Activated naive CD8-positive, alpha-beta T cell (primary cell): ENCODE measurements around the gene HIVEP1.
A peak's percentile ranks its signal among the peaks of the same experiment; 100 is the strongest.

Source experiments
- H3K27ac Mint-ChIP-seq: one replicate; pipeline ENCODE4 v1.8.0; 2021; ENCODE audit warnings: mixed read lengths
- H3K27me3 Mint-ChIP-seq: one replicate; pipeline ENCODE4 v1.8.0; 2021; ENCODE audit warnings: mixed read lengths
- H3K36me3 Mint-ChIP-seq: one replicate; pipeline ENCODE4 v1.8.0; 2021; ENCODE audit warnings: mixed read lengths
- H3K4me1 Mint-ChIP-seq: one replicate; pipeline ENCODE4 v1.8.0; 2021; ENCODE audit warnings: low read depth, mixed read lengths
- H3K4me3 Mint-ChIP-seq: one replicate; pipeline ENCODE4 v1.8.0; 2021; ENCODE audit warnings: mild to moderate bottlenecking, mixed read lengths
- H3K9me3 Mint-ChIP-seq: one replicate; pipeline ENCODE4 v1.8.0; 2021; ENCODE audit warnings: low read depth, mixed read lengths

The HIVEP1 gene

GRCh38 chr6:12022953-12023388 lies 10.9 kb downstream of the HIVEP1 start:
- peaks cover 45% of the 10 kb centered on the region for H3K36me3 Mint-ChIP-seq

GRCh38 chr6:12024216-12024615 lies 12.1 kb downstream of the HIVEP1 start:
- H3K27ac Mint-ChIP-seq, result peak overlapping the region; percentile 22
- H3K4me3 Mint-ChIP-seq, result peak overlapping the region; percentile 0
- H3K9me3 Mint-ChIP-seq, result no peaks in the 10 kb centered on the region
- H3K4me1 Mint-ChIP-seq, result peaks cover 83% of the 10 kb centered on the region
- no peaks in the 10 kb centered on the region for H3K27me3 Mint-ChIP-seq
- H3K36me3 Mint-ChIP-seq, result peaks cover 46% of the 10 kb centered on the region

More at GRCh38 chr6:12022953-12023388, 10.9 kb downstream of the HIVEP1 start:
- Mint-ChIP-seq H3K4me3 (no peak overlapping the region), H3K27me3 (no peaks in the 10 kb centered on the region), H3K4me1 (peaks cover 83% of the 10 kb centered on the region), H3K9me3 (no peaks in the 10 kb centered on the region), H3K27ac (no peak overlapping the region)

GRCh38 chr6:12024699-12025434 lies 12.8 kb downstream of the HIVEP1 start:
- no peaks in the 10 kb centered on the region for H3K9me3 Mint-ChIP-seq
- peak overlapping the region; percentile 7 for H3K4me3 Mint-ChIP-seq
- peaks cover 77% of the 10 kb centered on the region for H3K4me1 Mint-ChIP-seq
- peaks cover 46% of the 10 kb centered on the region for H3K36me3 Mint-ChIP-seq
- no peaks in the 10 kb centered on the region for H3K27me3 Mint-ChIP-seq
- H3K27ac Mint-ChIP-seq, result no peak overlapping the region

- Mint-ChIP-seq H3K9me3 (no peaks in the 10 kb centered on the region), H3K27ac (peak overlapping the region; percentile 41), H3K27me3 (no peaks in the 10 kb centered on the region), H3K4me3 (peak overlapping the region; percentile 76), H3K4me1 (peaks cover 75% of the 10 kb centered on the region), H3K36me3 (peaks cover 44% of the 10 kb centered on the region)
These were observed 14.0 kb downstream of the HIVEP1 start for GRCh38 chr6:12026120-12026519.

DNA sequence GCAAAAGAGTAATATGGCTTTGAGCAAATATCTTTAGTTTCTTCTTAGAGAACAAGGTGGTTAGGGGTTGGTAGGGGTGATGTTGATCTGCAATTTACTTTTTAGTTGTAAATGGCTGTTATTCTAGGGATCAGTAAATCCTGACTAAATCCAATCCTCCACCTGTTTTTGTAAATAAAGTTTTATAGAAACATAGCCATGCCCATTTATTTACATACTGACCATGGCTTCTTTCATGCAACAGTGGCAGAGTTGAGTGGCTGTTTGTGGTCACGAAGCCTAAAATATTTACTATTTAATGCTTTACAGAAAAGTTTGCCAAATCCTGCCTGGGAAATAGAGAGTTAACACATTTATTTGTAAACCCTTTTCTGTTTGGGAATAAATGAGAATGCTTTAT lies 14.7 kb downstream of the HIVEP1 start:
- Mint-ChIP-seq H3K27me3 (no peaks in the 10 kb centered on the region), H3K36me3 (peaks cover 44% of the 10 kb centered on the region), H3K4me1 (peaks cover 78% of the 10 kb centered on the region), H3K4me3 (no peak overlapping the region), H3K9me3 (no peaks in the 10 kb centered on the region), H3K27ac (no peak overlapping the region)

DNA sequence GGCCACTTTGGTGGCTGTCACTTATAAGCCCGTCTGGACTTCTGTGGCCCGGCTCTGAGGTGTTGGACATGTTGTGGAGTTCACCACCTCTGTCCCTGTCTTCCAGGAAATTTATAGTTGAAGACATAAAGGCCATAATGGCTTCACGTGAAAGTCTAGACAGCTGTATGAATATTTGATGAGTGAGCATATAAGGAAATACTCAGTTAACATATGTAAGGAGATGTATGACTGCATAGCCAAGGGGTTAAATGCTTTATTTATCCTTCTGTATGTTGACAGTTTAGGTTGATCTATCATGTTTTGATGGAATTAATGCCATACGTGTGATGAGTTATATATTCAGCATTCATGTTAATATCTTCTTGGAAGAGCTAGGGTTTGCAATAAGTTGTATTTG lies 16.1 kb downstream of the HIVEP1 start:
- Mint-ChIP-seq H3K4me1 (peaks cover 75% of the 10 kb centered on the region), H3K4me3 (no peak overlapping the region), H3K9me3 (no peaks in the 10 kb centered on the region), H3K36me3 (peaks cover 47% of the 10 kb centered on the region), H3K27ac (no peak overlapping the region), H3K27me3 (no peaks in the 10 kb centered on the region)

DNA sequence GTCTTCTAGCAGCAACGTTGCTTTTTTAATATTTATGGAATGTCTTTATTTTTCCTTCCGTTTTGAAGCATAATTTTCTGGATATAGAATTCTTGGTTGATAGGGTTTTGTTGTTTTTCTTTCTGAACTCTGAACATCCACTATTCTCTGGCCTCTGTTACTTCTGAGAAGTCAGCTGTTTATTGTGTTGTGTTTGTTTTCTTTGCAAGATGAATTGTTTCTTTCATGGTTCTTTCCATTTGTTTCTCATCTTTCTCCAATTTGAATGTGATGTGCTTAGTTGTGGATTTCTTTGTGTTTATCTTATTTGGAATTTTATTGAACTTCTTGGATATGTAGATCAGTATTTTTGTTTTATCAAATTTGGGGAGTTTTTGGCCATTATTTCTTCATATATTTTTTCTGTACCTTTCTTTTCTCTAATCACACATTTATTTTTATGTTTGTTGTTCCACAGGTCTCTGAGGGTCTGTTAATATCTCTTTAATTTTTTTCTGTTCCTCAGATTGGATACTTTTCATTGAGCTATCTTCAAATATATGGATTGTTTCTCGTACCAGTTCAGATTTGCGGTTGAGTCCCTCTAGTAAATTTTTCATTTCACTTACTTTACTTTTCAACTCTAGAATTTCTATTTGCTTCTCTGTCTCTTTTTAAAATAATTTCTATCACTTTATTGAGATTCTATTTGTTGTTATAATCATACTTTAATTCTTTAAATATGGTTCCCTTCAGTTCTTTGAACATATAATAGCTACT lies 18.0 kb downstream of the HIVEP1 start:
- Mint-ChIP-seq H3K36me3 (peaks cover 41% of the 10 kb centered on the region), H3K4me3 (no peak overlapping the region)

GRCh38 chr6:12030993-12031550 lies 19.0 kb downstream of the HIVEP1 start:
- H3K4me3 Mint-ChIP-seq, result no peak overlapping the region
- no peaks in the 10 kb centered on the region for H3K27me3 Mint-ChIP-seq
- H3K36me3 Mint-ChIP-seq, result peaks cover 39% of the 10 kb centered on the region
- no peaks in the 10 kb centered on the region for H3K9me3 Mint-ChIP-seq
- peak overlapping the region; percentile 54 for H3K27ac Mint-ChIP-seq
- H3K4me1 Mint-ChIP-seq, result peaks cover 76% of the 10 kb centered on the region

More for the DNA sequence above, 18.0 kb downstream of the HIVEP1 start:
- H3K27ac Mint-ChIP-seq, result no peak overlapping the region
- H3K4me1 Mint-ChIP-seq, result peaks cover 78% of the 10 kb centered on the region
- no peaks in the 10 kb centered on the region for H3K27me3 Mint-ChIP-seq
- no peaks in the 10 kb centered on the region for H3K9me3 Mint-ChIP-seq

DNA sequence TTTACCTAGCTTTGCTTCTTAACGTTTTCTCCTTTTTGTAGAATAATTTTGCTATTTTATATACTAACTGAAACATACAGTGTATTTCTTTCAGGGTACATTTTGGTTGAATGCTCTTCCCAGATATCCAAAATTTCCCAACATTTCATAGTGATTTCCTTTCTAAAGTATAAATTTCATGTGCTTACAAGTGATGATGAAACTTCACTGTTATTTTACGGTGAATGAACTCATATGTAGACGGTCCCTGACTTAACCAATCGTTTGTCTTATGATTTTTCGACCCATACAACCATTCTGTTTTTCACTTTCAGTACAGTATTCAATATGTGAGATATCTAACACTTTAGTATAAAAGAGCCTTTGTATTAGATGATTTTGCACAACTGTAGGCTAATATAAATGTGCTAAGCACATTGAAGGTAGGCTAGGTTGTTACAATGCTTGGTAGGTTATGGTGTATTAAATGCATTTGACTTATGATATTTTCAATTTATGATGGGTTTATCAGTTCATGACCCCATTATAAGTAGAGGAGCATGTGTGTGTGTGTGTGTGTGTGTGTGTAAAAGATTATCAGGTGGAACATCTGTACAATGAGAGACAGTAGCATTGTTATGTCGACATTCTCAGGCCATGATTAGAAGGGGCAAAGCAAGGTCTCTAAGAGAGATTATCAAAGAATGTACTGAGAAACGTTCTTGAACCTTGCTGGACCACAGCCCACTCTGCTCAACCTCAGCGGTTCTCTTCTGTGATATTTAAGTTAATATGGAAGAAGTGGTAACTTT lies 20.9 kb downstream of the HIVEP1 start:
- Mint-ChIP-seq H3K9me3 (no peaks in the 10 kb centered on the region), H3K27ac (peak overlapping the region; percentile 5), H3K4me1 (peaks cover 76% of the 10 kb centered on the region), H3K27me3 (no peaks in the 10 kb centered on the region), H3K4me3 (no peak overlapping the region), H3K36me3 (peaks cover 27% of the 10 kb centered on the region)

DNA sequence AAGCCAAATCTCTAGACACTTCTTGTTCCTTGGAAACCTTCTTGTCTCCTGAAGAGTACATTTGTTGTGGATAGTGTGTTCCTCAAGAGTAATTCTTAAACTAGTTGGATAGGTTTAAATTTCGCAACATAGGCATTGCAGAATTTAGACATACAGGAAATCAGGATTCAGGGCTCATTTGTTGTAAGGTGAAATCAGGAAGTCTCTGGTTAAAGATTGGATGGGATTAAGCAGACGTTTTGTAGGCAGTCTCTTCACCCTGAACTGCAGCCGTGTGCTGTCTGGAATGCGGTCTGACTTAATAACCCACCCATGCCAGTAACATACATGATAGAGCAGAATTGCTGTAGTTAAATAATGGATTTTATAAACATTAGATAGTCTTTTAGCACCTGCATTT lies 21.7 kb downstream of the HIVEP1 start:
- H3K27me3 Mint-ChIP-seq, result no peaks in the 10 kb centered on the region
- peaks cover 79% of the 10 kb centered on the region for H3K4me1 Mint-ChIP-seq
- H3K4me3 Mint-ChIP-seq, result no peak overlapping the region
- no peaks in the 10 kb centered on the region for H3K9me3 Mint-ChIP-seq
- H3K27ac Mint-ChIP-seq, result peak overlapping the region; percentile 23
- H3K36me3 Mint-ChIP-seq, result peaks cover 22% of the 10 kb centered on the region

- Mint-ChIP-seq H3K27me3 (no peaks in the 10 kb centered on the region), H3K36me3 (peaks cover 19% of the 10 kb centered on the region), H3K4me3 (no peak overlapping the region), H3K27ac (peak overlapping the region; percentile 23), H3K4me1 (peaks cover 81% of the 10 kb centered on the region), H3K9me3 (no peaks in the 10 kb centered on the region)
These were observed 22.2 kb downstream of the HIVEP1 start for GRCh38 chr6:12034349-12034748.

- Mint-ChIP-seq H3K36me3 (peaks cover 17% of the 10 kb centered on the region), H3K4me1 (peaks cover 84% of the 10 kb centered on the region), H3K27me3 (no peaks in the 10 kb centered on the region), H3K9me3 (no peaks in the 10 kb centered on the region), H3K27ac (no peak overlapping the region), H3K4me3 (no peak overlapping the region)
These were observed 22.7 kb downstream of the HIVEP1 start for GRCh38 chr6:12034837-12035236.

DNA sequence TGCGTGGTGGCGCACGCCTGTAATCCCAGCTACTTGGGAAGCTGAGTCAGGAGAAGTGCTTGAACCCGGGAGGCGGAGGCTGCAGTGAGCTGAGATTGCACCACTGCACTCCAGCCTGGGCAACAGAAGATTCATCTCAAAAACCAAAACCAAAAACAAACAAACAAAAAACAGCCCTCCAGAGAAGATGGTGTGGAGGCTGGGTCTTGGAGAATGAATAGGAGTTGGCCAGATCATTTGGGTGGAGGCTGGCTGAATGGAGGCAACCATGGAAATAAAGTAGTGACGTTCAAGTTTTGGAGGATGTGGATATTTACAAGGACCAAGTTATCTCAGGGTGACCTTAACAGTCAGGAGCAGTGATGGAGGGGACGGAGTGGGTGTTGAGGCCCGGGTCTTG lies 24.7 kb downstream of the HIVEP1 start:
- Mint-ChIP-seq H3K36me3 (peaks cover 10% of the 10 kb centered on the region), H3K27ac (peak overlapping the region; percentile 86), H3K4me3 (peak overlapping the region; percentile 42), H3K27me3 (no peaks in the 10 kb centered on the region), H3K9me3 (no peaks in the 10 kb centered on the region), H3K4me1 (peaks cover 74% of the 10 kb centered on the region)

GRCh38 chr6:12037798-12038197 lies 25.7 kb downstream of the HIVEP1 start:
- no peaks in the 10 kb centered on the region for H3K27me3 Mint-ChIP-seq
- no peaks in the 10 kb centered on the region for H3K9me3 Mint-ChIP-seq
- no peak overlapping the region for H3K4me3 Mint-ChIP-seq
- peaks cover 7% of the 10 kb centered on the region for H3K36me3 Mint-ChIP-seq
- H3K27ac Mint-ChIP-seq, result peak overlapping the region; percentile 23
- peaks cover 71% of the 10 kb centered on the region for H3K4me1 Mint-ChIP-seq
